Skeletal muscle tissue (tissue), 4 donors: ENCODE results near the gene LIAS. TPM values are rescaled to one million over a fixed set of nuclear protein-coding genes. Genes with fewer than 3 reads are reported as not detected.

ENCODE experiments used
- H3K27ac ChIP-seq: one replicate; pipeline ENCODE4 v1.7.0; 2013; ENCODE audit warnings: mild to moderate bottlenecking, low read depth, low read length, inconsistent platforms
- H3K27me3 ChIP-seq, 3 donors: one replicate each; pipeline ENCODE4 v1.7.0; 2013; ENCODE audit warnings: low read length in 3 of 3; ENCODE audit not compliant: control insufficient read depth in 3 of 3, insufficient read depth in 3 of 3
- H3K36me3 ChIP-seq, 3 donors: one replicate each; pipeline ENCODE4 v1.7.0; 2013; ENCODE audit warnings: low read length in 3 of 3; ENCODE audit not compliant: control insufficient read depth in 3 of 3, insufficient read depth in 3 of 3
- H3K4me1 ChIP-seq, 3 donors: one replicate each; pipeline ENCODE4 v1.7.0; 2013; ENCODE audit warnings: low read length in 3 of 3, mild to moderate bottlenecking in 3 of 3; ENCODE audit not compliant: control insufficient read depth in 3 of 3, insufficient read depth in 3 of 3
- H3K4me3 ChIP-seq, 3 donors: one replicate each; pipeline ENCODE4 v1.7.0; 2013; ENCODE audit warnings: low read length in 3 of 3
- H3K9ac ChIP-seq, 3 donors: one replicate each; pipeline ENCODE4 v1.7.0; 2013; ENCODE audit warnings: low read length in 3 of 3, mild to moderate bottlenecking in 3 of 3, moderate library complexity in 2 of 3, low read depth in 1 of 3
- H3K9me3 ChIP-seq, 3 donors: one replicate each; pipeline ENCODE4 v1.7.0; 2013; ENCODE audit warnings: low read length in 3 of 3; ENCODE audit not compliant: control insufficient read depth in 3 of 3
- total RNA-seq: library from RNA; depleted of rRNA; stranded (reverse); fragments of >200 nt; gene quantifications from one replicate; pipeline ENCODE4 v1.2.3, GENCODE V29; 2014
- donor health status: Osteomylitis.

Gene LIAS
- total RNA-seq, 1 donor from 2014 or later, result 18.8 TPM

DNA sequence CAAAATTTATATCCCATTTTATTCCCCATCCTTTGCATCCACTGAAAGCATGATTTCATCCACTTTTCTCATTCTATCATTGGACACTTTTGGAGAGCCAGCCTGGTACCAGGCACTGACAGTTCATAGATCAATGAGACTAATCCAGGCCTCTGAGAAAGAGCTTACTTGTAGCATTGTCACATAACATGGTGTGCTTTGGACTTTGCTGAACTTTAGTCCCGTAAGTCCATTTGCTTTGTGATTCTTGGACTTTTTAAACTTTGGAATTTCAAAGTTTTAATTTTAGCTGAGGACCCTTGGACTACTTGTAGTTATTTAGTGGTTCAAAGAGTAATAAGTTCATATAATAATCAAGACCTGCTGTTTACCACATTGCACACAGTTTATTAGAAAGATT is 11.5 kb downstream of the LIAS start:
- Histone ChIP-seq H3K9me3 (no peaks in the 10 kb centered on the region), H3K27me3 (no peaks in the 10 kb centered on the region), H3K4me3 (no peak overlapping the region), H3K36me3 (peaks cover 6 to 23% (median 22%) of the 10 kb centered on the region in 3 donors), H3K27ac (no peak overlapping the region), H3K4me1 (no peaks in the 10 kb centered on the region), H3K9ac (no peak overlapping the region)

GRCh38 chr4:39472396-39472795 is 13.5 kb downstream of the LIAS start:
- H3K9ac ChIP-seq, result no peak overlapping the region
- H3K4me3 ChIP-seq, result no peak overlapping the region
- H3K4me1 ChIP-seq, result no peaks in the 10 kb centered on the region
- H3K27me3 ChIP-seq, result no peaks in the 10 kb centered on the region
- H3K36me3 ChIP-seq, result peaks cover 6 to 33% (median 20%) of the 10 kb centered on the region in 3 donors
- H3K27ac ChIP-seq, result no peak overlapping the region
- H3K9me3 ChIP-seq, result no peaks in the 10 kb centered on the region

GRCh38 chr4:39476187-39476895 is 17.5 kb downstream of the LIAS start:
- Histone ChIP-seq H3K36me3 (peaks cover 5 to 24% (median 14%) of the 10 kb centered on the region in 3 donors), H3K4me3 (no peak overlapping the region), H3K27ac (no peak overlapping the region), H3K9ac (no peak overlapping the region), H3K4me1 (no peaks in the 10 kb centered on the region), H3K27me3 (no peaks in the 10 kb centered on the region), H3K9me3 (no peaks in the 10 kb centered on the region)

- H3K36me3 ChIP-seq, result peaks cover 2 to 10% (median 4%) of the 10 kb centered on the region in 3 donors
- no peak overlapping the region for H3K4me3 ChIP-seq
- no peaks in the 10 kb centered on the region for H3K27me3 ChIP-seq
- H3K9me3 ChIP-seq, result no peaks in the 10 kb centered on the region
- no peak overlapping the region for H3K9ac ChIP-seq
- no peaks in the 10 kb centered on the region for H3K4me1 ChIP-seq
- H3K27ac ChIP-seq, result no peak overlapping the region
Observed at GRCh38 chr4:39480251-39480650, 21.4 kb downstream of the LIAS start.

GRCh38 chr4:39480902-39481695 is 22.2 kb downstream of the LIAS start:
- no peak overlapping the region for H3K4me3 ChIP-seq
- H3K9ac ChIP-seq, result no peak overlapping the region
- no peaks in the 10 kb centered on the region for H3K4me1 ChIP-seq
- no peaks in the 10 kb centered on the region for H3K27me3 ChIP-seq
- H3K36me3 ChIP-seq, result peaks cover under 1 to 8% (median 2%) of the 10 kb centered on the region in 3 donors
- H3K9me3 ChIP-seq, result no peaks in the 10 kb centered on the region
- H3K27ac ChIP-seq, result no peak overlapping the region

- Histone ChIP-seq H3K27ac (no peak overlapping the region), H3K27me3 (no peaks in the 10 kb centered on the region), H3K9ac (no peak overlapping the region), H3K36me3 (no peaks in the 10 kb centered on the region), H3K4me3 (no peak overlapping the region), H3K4me1 (no peaks in the 10 kb centered on the region), H3K9me3 (no peaks in the 10 kb centered on the region)
Observed at GRCh38 chr4:39484582-39485272, 25.9 kb downstream of the LIAS start.

DNA sequence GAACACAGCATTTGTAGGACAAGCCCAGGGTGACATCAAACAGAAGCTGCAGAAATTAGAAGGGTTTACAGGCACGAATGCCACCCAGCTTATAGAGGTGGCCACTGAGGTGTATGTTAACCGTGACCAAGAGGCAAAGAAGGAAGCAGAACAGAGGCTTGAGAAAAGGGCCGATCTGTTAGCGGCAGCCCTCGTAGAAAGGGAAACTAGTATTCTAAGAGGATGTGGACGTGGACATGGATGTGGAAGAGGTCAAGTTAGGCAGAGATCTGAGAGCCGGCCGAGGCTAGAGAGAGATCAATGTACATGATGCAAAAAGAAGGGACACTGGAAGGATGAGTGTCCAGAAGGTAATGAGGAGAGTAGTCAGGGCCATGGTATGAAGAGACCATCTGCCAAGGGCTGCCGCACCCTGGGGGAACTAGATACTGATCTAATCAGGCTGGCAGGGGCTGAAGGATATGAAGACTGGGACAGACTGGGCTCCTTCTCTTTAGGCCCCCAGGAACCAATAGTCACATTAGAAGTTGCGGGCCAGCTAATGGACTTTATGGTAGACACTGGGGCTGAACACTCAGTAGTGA is 27.5 kb downstream of the LIAS start:
- no peaks in the 10 kb centered on the region for H3K27me3 ChIP-seq
- no peak overlapping the region for H3K9ac ChIP-seq
- no peaks in the 10 kb centered on the region for H3K9me3 ChIP-seq
- H3K4me3 ChIP-seq, result no peak overlapping the region
- no peaks in the 10 kb centered on the region for H3K36me3 ChIP-seq
- H3K27ac ChIP-seq, result no peak overlapping the region
- H3K4me1 ChIP-seq, result no peaks in the 10 kb centered on the region

DNA sequence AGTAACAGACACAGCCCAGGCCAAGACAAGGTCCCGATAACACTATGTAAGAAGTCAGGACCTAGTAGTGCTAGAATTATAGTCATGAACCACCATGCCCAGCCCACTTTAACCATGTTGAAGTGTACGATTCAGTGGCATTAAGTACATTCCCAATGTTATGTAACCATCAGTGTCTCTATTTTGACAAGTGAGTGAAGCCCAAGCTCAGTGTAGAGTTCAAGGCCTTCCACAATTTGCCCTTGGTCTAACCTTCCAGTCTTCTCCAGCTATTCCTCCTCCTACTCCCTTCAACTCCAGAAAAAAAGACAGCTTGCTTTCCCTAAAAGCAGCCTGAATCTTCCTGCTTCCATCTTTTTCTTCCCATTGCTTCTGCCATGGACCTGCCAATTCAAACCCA is 31.5 kb downstream of the LIAS start:
- H3K4me1 ChIP-seq, result no peaks in the 10 kb centered on the region
- no peaks in the 10 kb centered on the region for H3K27me3 ChIP-seq
- H3K4me3 ChIP-seq, result no peak overlapping the region
- no peak overlapping the region for H3K9ac ChIP-seq
- no peaks in the 10 kb centered on the region for H3K36me3 ChIP-seq
- no peak overlapping the region for H3K27ac ChIP-seq
- no peaks in the 10 kb centered on the region for H3K9me3 ChIP-seq

- no peak overlapping the region for H3K27ac ChIP-seq
- no peaks in the 10 kb centered on the region for H3K27me3 ChIP-seq
- no peaks in the 10 kb centered on the region for H3K4me1 ChIP-seq
- no peak overlapping the region for H3K4me3 ChIP-seq
- no peak overlapping the region for H3K9ac ChIP-seq
- H3K9me3 ChIP-seq, result no peaks in the 10 kb centered on the region
- H3K36me3 ChIP-seq, result peaks cover 0 to 5% (median 0%) of the 10 kb centered on the region in 3 donors
Observed at GRCh38 chr4:39494354-39494753, 35.5 kb downstream of the LIAS start.
